ENCODE data around the gene OR10AD1.

GRCh38 chr12:48201516-48201915, 1.6 kb downstream of the OR10AD1 start:
- TF ChIP-seq EZH2 (IDR thresholded peaks at IDR 0.05; ENCODE audit: low read depth) = no peak
- TF ChIP-seq CTCF (conservative IDR thresholded peaks at IDR 0.05) = no peak

Data from PC-9 (cell line).